Activated B cell treated with CpG ODN at 0.5 μM for 24 hours (primary cell): ENCODE measurements around the gene BLVRB. TPM values are rescaled to one million over a fixed set of nuclear protein-coding genes. Genes with fewer than 3 reads are reported as not detected.

ENCODE experiments used
- ATAC-seq: fragments of 200-7000 bp; cut with Tn5 transposase; one replicate; pipeline ENCODE4 v1.10.0; 2021; ENCODE audit warnings: low read depth, mild to moderate bottlenecking, moderate library complexity
- CTCF ChIA-PET: fragments of 350-600 bp; sonication (Branson Sonifier 250); formaldehyde crosslinking; loops from one replicate; lab custom pipeline; 2021; ENCODE audit warnings: antibody characterized with exemption; lab: Charles Lee
- POLR2A ChIA-PET: fragments of 350-600 bp; sonication (Branson Sonifier 250); formaldehyde crosslinking; loops from one replicate; lab custom pipeline; 2021; ENCODE audit warnings: antibody characterized with exemption; lab: Charles Lee
- DNase-seq: peaks from one replicate; pipeline ENCODE4 v3.0.0; 2022
- H3K27ac Mint-ChIP-seq: one replicate; pipeline ENCODE4 v1.8.0; 2020; ENCODE audit warnings: mixed read lengths
- H3K27me3 Mint-ChIP-seq: one replicate; pipeline ENCODE4 v1.8.0; 2021; ENCODE audit warnings: mixed read lengths
- H3K36me3 Mint-ChIP-seq: one replicate; pipeline ENCODE4 v1.8.0; 2021; ENCODE audit warnings: low read depth, mixed read lengths
- H3K4me1 Mint-ChIP-seq: one replicate; pipeline ENCODE4 v1.8.0; 2021; ENCODE audit warnings: mixed read lengths
- H3K4me3 Mint-ChIP-seq: one replicate; pipeline ENCODE4 v1.8.0; 2020; ENCODE audit warnings: mild to moderate bottlenecking, mixed read lengths
- H3K9me3 Mint-ChIP-seq: one replicate; pipeline ENCODE4 v1.8.0; 2020; ENCODE audit warnings: mixed read lengths
- CTCF ChIP-seq: fragments of 200-600 bp; IDR thresholded peaks from one replicate; pipeline ENCODE4 v1.8.0; 2022; ENCODE audit warnings: antibody characterized with exemption, mild to moderate bottlenecking
- intact Hi-C: fragments of 100-400 bp; cut with micrococcal nuclease; formaldehyde crosslinking; loops from one replicate; pipeline ENCODE4 v1.15.1; 2024
- total RNA-seq: library from RNA; stranded (reverse); gene quantifications from 2 replicates; pipeline ENCODE4 v1.2.3, GENCODE V29; 2022

The BLVRB gene
- total RNA-seq, 1 donor from 2014 or later = 14.6 TPM

- H3K9me3 Mint-ChIP-seq = no peaks in the 10 kb centered on the region
- peaks cover 37% of the 10 kb centered on the region for H3K4me1 Mint-ChIP-seq
- DNase-seq = no peak
- ChIA-PET CTCF (interaction anchor here (1.0 kb wide), 1 partner anchor 103 kb away, joined by 3 read pairs; no protein-coding TSS in a partner anchor), POLR2A (interaction anchor here (0.5 to 1.0 kb wide), 3 partner anchors 12 to 988 kb away, joined by 3 to 4 read pairs (median 3); no protein-coding TSS in a partner anchor)
- no peaks in the 10 kb centered on the region for H3K27me3 Mint-ChIP-seq
- no peaks in the 10 kb centered on the region for H3K36me3 Mint-ChIP-seq
- intact Hi-C loops = no loop called here
- H3K27ac Mint-ChIP-seq = no peak overlapping the region
- no peak for TF ChIP-seq CTCF
- no peak for ATAC-seq
- H3K4me3 Mint-ChIP-seq = no peak overlapping the region
Observed at GRCh38 chr19:40407714-40408597, 57.6 kb downstream of the BLVRB start.

GRCh38 chr19:40403262-40403984 is 62.1 kb downstream of the BLVRB start:
- ChIA-PET CTCF (no interaction called here), POLR2A (interaction anchor here (0.7 to 2.9 kb wide), 11 partner anchors 9 to 1756 kb away, joined by 3 to 17 read pairs (median 4); partner anchors contain the start of genes AKT2, BLVRB, C19orf47 and PLD3)
- Mint-ChIP-seq H3K36me3 (no peaks in the 10 kb centered on the region), H3K9me3 (no peaks in the 10 kb centered on the region), H3K27me3 (peaks cover 3% of the 10 kb centered on the region), H3K4me3 (peak overlapping the region; percentile 90), H3K27ac (peak overlapping the region; percentile 71), H3K4me1 (peaks cover 23% of the 10 kb centered on the region)
- TF ChIP-seq CTCF = no peak
- DNase-seq = peak; percentile 86
- ATAC-seq = peak; percentile 81
- intact Hi-C loops = loop anchor here (1.0 to 5.0 kb wide), 4 partner anchors 55 to 374 kb away; partner anchors contain the start of genes AKT2, C19orf47, MIA and PLD3

GRCh38 chr19:40400559-40400958 is 65.0 kb downstream of the BLVRB start:
- no peak for DNase-seq
- Mint-ChIP-seq H3K36me3 (no peaks in the 10 kb centered on the region), H3K27me3 (peaks cover 7% of the 10 kb centered on the region), H3K4me1 (peaks cover 16% of the 10 kb centered on the region), H3K27ac (no peak overlapping the region), H3K9me3 (no peaks in the 10 kb centered on the region), H3K4me3 (no peak overlapping the region)
- ChIA-PET POLR2A (no interaction called here), CTCF (no interaction called here)
- TF ChIP-seq CTCF = no peak
- ATAC-seq = no peak
- intact Hi-C loops = loop anchor here (5.0 kb wide), 1 partner anchor 377 kb away; the partner anchor contains the start of genes MIA and RAB4B

- DNase-seq (no peak), ATAC-seq (peak; percentile 56)
- Mint-ChIP-seq H3K9me3 (no peaks in the 10 kb centered on the region), H3K27me3 (peaks cover 7% of the 10 kb centered on the region), H3K27ac (no peak overlapping the region), H3K4me3 (peak overlapping the region; percentile 2), H3K36me3 (no peaks in the 10 kb centered on the region), H3K4me1 (peaks cover 11% of the 10 kb centered on the region)
- no peak for TF ChIP-seq CTCF
- intact Hi-C loops = no loop called here
- CTCF ChIA-PET = no interaction called here
- POLR2A ChIA-PET = no interaction called here
Observed at GRCh38 chr19:40398417-40399131, 67.0 kb downstream of the BLVRB start.

Other genes with a start within 250 kb of the BLVRB start
- gene TTC9B, start 247.4 kb downstream of the BLVRB start, total RNA-seq = not detected in 2 replicates
- 0.16 and 0.42 TPM in 2 replicates for gene CCNP, start 239.1 kb downstream of the BLVRB start, total RNA-seq
- gene AKT2, start 180.4 kb downstream of the BLVRB start, total RNA-seq = 157 and 176 TPM in 2 replicates
- gene C19orf47, start 117.3 kb downstream of the BLVRB start, total RNA-seq = 14.6 and 14.7 TPM in 2 replicates
- 37.0 and 37.8 TPM in 2 replicates for gene PLD3, start 117.0 kb downstream of the BLVRB start, total RNA-seq
- gene HIPK4, start 75.6 kb downstream of the BLVRB start, total RNA-seq = 0.09 TPM in 1 of 2 replicates, not detected in the other
- 1.4 and 1.7 TPM in 2 replicates for gene PRX, start 52.4 kb downstream of the BLVRB start, total RNA-seq
- gene SERTAD1, start 39.8 kb downstream of the BLVRB start, total RNA-seq = 13.4 and 13.9 TPM in 2 replicates
- 43.5 and 48.4 TPM in 2 replicates for gene SERTAD3, start 21.4 kb downstream of the BLVRB start, total RNA-seq
- 0.20 and 0.49 TPM in 2 replicates for gene SPTBN4, start 1.3 kb upstream of the BLVRB start, total RNA-seq
- 184 and 213 TPM in 2 replicates for gene SHKBP1, start 111.1 kb upstream of the BLVRB start, total RNA-seq
- gene LTBP4, start 135.6 kb upstream of the BLVRB start, total RNA-seq = 57.2 and 75.1 TPM in 2 replicates
- 4.4 and 11.8 TPM in 2 replicates for gene NUMBL, start 224.9 kb upstream of the BLVRB start, total RNA-seq